22Rv1 (cell line): ENCODE data around the gene TBX5.

ENCODE experiments used
- ZFX ChIP-seq: fragments of 450-650 bp; IDR thresholded peaks from 2 replicates; pipeline ENCODE4 v1.6.1; 2017; ENCODE audit warnings: antibody characterized with exemption, borderline replicate concordance
- TF ChIP-seq, protein P1 (sequence below): fragments of 450-650 bp; IDR thresholded peaks from 2 replicates; pipeline ENCODE4 v1.5.1; 2017; ENCODE audit warnings: mild to moderate bottlenecking

DNA sequence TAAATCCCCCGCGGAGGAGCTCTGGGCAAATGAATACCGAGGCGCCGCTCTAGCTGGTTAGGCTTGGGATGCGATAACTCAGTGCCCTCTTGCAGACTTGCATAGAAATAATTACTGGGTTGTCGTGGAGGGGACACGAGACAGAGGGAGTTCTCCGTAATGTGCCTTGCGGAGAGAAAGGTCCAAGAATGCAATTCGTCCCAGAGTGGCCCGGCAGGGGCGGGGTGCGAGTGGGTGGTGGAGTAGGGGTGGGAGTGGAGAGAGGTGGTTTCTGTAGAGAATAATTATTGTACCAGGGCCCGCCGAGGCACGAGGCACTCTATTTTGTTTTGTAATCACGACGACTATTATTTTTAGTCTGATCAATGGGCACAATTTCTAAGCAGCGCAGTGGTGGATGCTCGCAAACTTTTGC is 2.5 kb upstream of the TBX5 start:
- TF ChIP-seq, protein P1, sequence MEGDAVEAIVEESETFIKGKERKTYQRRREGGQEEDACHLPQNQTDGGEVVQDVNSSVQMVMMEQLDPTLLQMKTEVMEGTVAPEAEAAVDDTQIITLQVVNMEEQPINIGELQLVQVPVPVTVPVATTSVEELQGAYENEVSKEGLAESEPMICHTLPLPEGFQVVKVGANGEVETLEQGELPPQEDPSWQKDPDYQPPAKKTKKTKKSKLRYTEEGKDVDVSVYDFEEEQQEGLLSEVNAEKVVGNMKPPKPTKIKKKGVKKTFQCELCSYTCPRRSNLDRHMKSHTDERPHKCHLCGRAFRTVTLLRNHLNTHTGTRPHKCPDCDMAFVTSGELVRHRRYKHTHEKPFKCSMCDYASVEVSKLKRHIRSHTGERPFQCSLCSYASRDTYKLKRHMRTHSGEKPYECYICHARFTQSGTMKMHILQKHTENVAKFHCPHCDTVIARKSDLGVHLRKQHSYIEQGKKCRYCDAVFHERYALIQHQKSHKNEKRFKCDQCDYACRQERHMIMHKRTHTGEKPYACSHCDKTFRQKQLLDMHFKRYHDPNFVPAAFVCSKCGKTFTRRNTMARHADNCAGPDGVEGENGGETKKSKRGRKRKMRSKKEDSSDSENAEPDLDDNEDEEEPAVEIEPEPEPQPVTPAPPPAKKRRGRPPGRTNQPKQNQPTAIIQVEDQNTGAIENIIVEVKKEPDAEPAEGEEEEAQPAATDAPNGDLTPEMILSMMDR: no peak
- TF ChIP-seq ZFX: no peak
